IMR-90 (cell line): Measurements from ENCODE around the gene PREP. TPM values are rescaled to one million over a fixed set of nuclear protein-coding genes. Genes with fewer than 3 reads are reported as not detected.

ENCODE experiments used
- ATAC-seq: fragments of 200-7000 bp; cut with Tn5 transposase; 2 replicates; pipeline ENCODE4 v1.9.1; 2020; ENCODE audit warnings: low read depth, mild to moderate bottlenecking, moderate library complexity
- BruUV-seq: library from RNA; stranded (reverse); fragments of 400-500 nt; replicated peaks from 2 replicates; lab custom pipeline; 2021; lab: Mats Ljungman, UMichigan
- CTCF ChIA-PET: fragments of 300-600 bp; formaldehyde crosslinking; extraction: SDS; loops from one replicate; lab custom pipeline; 2021; ENCODE audit warnings: antibody characterized with exemption; lab: Yijun Ruan, JAX
- POLR2A ChIA-PET: fragments of 300-600 bp; sonication (Branson Sonifier 250); formaldehyde crosslinking; loops from one replicate; lab custom pipeline; 2022; ENCODE audit warnings: antibody characterized with exemption; ENCODE audit not compliant: unreplicated experiment; lab: Charles Lee
- DNase-seq: peaks from one replicate; pipeline ENCODE4 v3.0.0; 2013
- H2AFZ ChIP-seq: replicated peaks from 2 replicates; pipeline ENCODE3; 2013; ENCODE audit warnings: low read length, mild to moderate bottlenecking; ENCODE audit not compliant: poor library complexity
- H2AK5ac ChIP-seq: 2 replicates; pipeline ENCODE4 v1.6.1; 2013; ENCODE audit warnings: low read depth, low read length, inconsistent platforms
- H2AK9ac ChIP-seq: replicated peaks from 2 replicates; pipeline ENCODE3; 2013; ENCODE audit warnings: mild to moderate bottlenecking, low read depth, low read length, moderate library complexity; ENCODE audit not compliant: poor library complexity
- H2BK120ac ChIP-seq: 2 replicates; pipeline ENCODE4 v1.6.1; 2013; ENCODE audit warnings: low read depth, low read length, inconsistent platforms
- H2BK15ac ChIP-seq: 3 replicates; pipeline ENCODE4 v1.6.1; 2013; ENCODE audit warnings: low read depth, low read length, inconsistent platforms
- H2BK20ac ChIP-seq: 2 replicates; pipeline ENCODE4 v1.6.1; 2013; ENCODE audit warnings: low read depth, mild to moderate bottlenecking, inconsistent platforms, low read length, moderate library complexity
- H2BK5ac ChIP-seq: 2 replicates; pipeline ENCODE4 v1.6.1; 2013; ENCODE audit warnings: mild to moderate bottlenecking, low read depth, low read length, inconsistent platforms; ENCODE audit not compliant: poor library complexity, severe bottlenecking
- H3K14ac ChIP-seq: replicated peaks from 2 replicates; pipeline ENCODE4 v1.6.1; 2013; ENCODE audit warnings: low read depth, low read length, inconsistent platforms
- H3K18ac ChIP-seq: 2 replicates; pipeline ENCODE4 v1.6.1; 2013; ENCODE audit warnings: low read depth, low read length, control low read depth
- H3K23ac ChIP-seq: 2 replicates; pipeline ENCODE4 v1.6.1; 2013; ENCODE audit warnings: low read depth, low read length, inconsistent platforms
- H3K27ac ChIP-seq: 2 replicates; pipeline ENCODE4 v1.5.1; 2013; ENCODE audit warnings: mild to moderate bottlenecking, control low read depth, low read length; ENCODE audit not compliant: insufficient read depth
- H3K27me3 ChIP-seq: 2 replicates; pipeline ENCODE4 v1.6.1; 2013; ENCODE audit warnings: low read length; ENCODE audit not compliant: control insufficient read depth, insufficient read depth
- H3K36me3 ChIP-seq: 2 replicates; pipeline ENCODE4 v1.6.1; 2013; ENCODE audit warnings: low read length, mixed read lengths; ENCODE audit not compliant: control insufficient read depth, insufficient read depth
- H3K4ac ChIP-seq: 2 replicates; pipeline ENCODE4 v1.6.1; 2013; ENCODE audit warnings: low read depth, low read length, inconsistent platforms
- H3K4me1 ChIP-seq: 2 replicates; pipeline ENCODE4 v1.6.1; 2013; ENCODE audit warnings: low read length, mixed read lengths; ENCODE audit not compliant: control insufficient read depth, insufficient read depth
- H3K4me2 ChIP-seq: 2 replicates; pipeline ENCODE4 v1.6.1; 2013; ENCODE audit warnings: low read depth, mild to moderate bottlenecking, control low read depth, low read length, moderate library complexity
- H3K4me3 ChIP-seq: 2 replicates; pipeline ENCODE4 v1.5.1; 2013; ENCODE audit warnings: low read depth, mild to moderate bottlenecking, control low read depth, low read length, moderate library complexity; ENCODE audit not compliant: insufficient read depth
- H3K56ac ChIP-seq: 2 replicates; pipeline ENCODE4 v1.6.1; 2013; ENCODE audit warnings: low read length, inconsistent platforms; ENCODE audit not compliant: insufficient read depth; ENCODE audit errors: extremely low read depth
- H3K79me1 ChIP-seq, 2 experiments: 2 replicates each; pipeline ENCODE4 v1.6.1; 2013; ENCODE audit warnings: low read length in 2 of 2, inconsistent platforms in 1 of 2, low read depth in 1 of 2
- H3K9ac ChIP-seq: 2 replicates; pipeline ENCODE4 v1.6.1; 2013; ENCODE audit warnings: low read depth, low read length, control low read depth
- H3K9me1 ChIP-seq: 2 replicates; pipeline ENCODE4 v1.6.1; 2013; ENCODE audit warnings: low read length, inconsistent platforms; ENCODE audit not compliant: insufficient read depth
- H3K9me3 ChIP-seq: 2 replicates; pipeline ENCODE4 v1.6.1; 2013; ENCODE audit warnings: low read length; ENCODE audit not compliant: control insufficient read depth, insufficient read depth
- H4K20me1 ChIP-seq: 2 replicates; pipeline ENCODE4 v1.6.1; 2013; ENCODE audit warnings: low read length, inconsistent platforms; ENCODE audit not compliant: insufficient read depth
- H4K5ac ChIP-seq: 2 replicates; pipeline ENCODE4 v1.6.1; 2013; ENCODE audit warnings: mild to moderate bottlenecking, low read depth, low read length, control low read depth
- H4K8ac ChIP-seq, 2 experiments: 2 replicates each; pipeline ENCODE4 v1.6.1; 2013; ENCODE audit warnings: low read depth in 2 of 2, low read length in 2 of 2, control low read depth in 1 of 2, inconsistent platforms in 1 of 2
- H4K91ac ChIP-seq: 2 replicates; pipeline ENCODE4 v1.6.1; 2013; ENCODE audit warnings: low read depth, low read length, inconsistent platforms; ENCODE audit not compliant: insufficient read depth
- CEBPB ChIP-seq: IDR thresholded peaks from 2 replicates; pipeline ENCODE4 v1.6.1; 2012; ENCODE audit warnings: low read depth, low read length, improper control_type of control experiment
- RAD21 ChIP-seq: IDR thresholded peaks from 2 replicates; pipeline ENCODE4 v1.6.1; 2012; ENCODE audit warnings: low read length, improper control_type of control experiment
- WGBS, 2 experiments: methylation state at CpG; one replicate each; pipeline versions ENCODE4 v1.1.5 to v1.1.7; 2013; ENCODE audit warnings: missing lambda C conversion rate in 2 of 2; ENCODE audit not compliant: insufficient read length in 1 of 2; ENCODE audit errors: extremely low coverage in 2 of 2; 5-methylcytosine and 5-hydroxymethylcytosine counted together
- dilution Hi-C: fragments of 300-500 bp; cut with HindIII; formaldehyde crosslinking; loops from one replicate; pipeline ENCODE4 v1.14.3; 2018; ENCODE audit warnings: low sequenced_read_pairs; ENCODE audit not compliant: unreplicated experiment
- in situ Hi-C: fragments of 300-500 bp; cut with MboI; formaldehyde crosslinking; loops from 3 replicates; pipeline ENCODE4 v1.14.3; 2019; ENCODE audit warnings: low sequenced_read_pairs, inconsistent platforms, mixed read lengths
- intact Hi-C: fragments of 100-400 bp; cut with micrococcal nuclease; formaldehyde crosslinking; loops from 2 replicates; pipeline ENCODE4 v1.10.0; 2022
- polyA plus RNA-seq, 3 experiments: library from polyadenylated mRNA; depleted of rRNA; stranded (reverse); fragments of >200 nt; gene quantifications; 2 replicates each; pipeline ENCODE4 v1.2.3, GENCODE V29; 2012; ENCODE audit warnings: low replicate concordance in 1 of 3
- total RNA-seq: library from RNA; depleted of rRNA; stranded (reverse); fragments of >200 nt; gene quantifications from 2 replicates; pipeline ENCODE4 v1.2.3, GENCODE V29; 2012

Gene PREP
- total and polyA plus RNA-seq, 2 of the 4 experiments (the other 2 are of a cell fraction), result 21.0 to 25.7 TPM

DNA sequence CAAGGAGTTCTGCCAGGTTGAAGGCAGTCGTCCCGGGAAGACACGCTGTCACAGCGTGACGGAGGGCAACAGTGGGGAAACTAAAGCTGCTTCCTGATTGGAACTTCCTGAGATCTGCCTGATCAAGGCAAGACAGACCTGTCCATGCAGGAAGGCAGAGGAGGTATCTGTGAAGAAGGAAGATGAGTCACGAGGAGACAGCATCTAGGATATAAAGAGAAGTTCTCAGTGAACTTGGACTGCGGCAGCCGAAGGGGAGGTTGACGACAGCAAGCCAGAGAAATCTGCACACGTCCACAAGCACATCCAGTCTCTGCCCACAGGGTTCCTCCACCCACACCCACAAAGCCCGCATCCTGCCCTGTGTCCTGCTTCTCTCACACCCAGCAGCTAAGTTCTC is 38.6 kb downstream of the PREP start:
- Histone ChIP-seq H2AFZ (no peak overlapping the region), H4K5ac (no peak overlapping the region), H2BK120ac (no peak overlapping the region), H3K9ac (no peak overlapping the region), H3K4me2 (no peak overlapping the region), H3K9me3 (no peaks in the 10 kb centered on the region), H3K4me1 (peaks cover 6% of the 10 kb centered on the region), H4K91ac (no peak overlapping the region), H3K56ac (no peak overlapping the region), H2BK5ac (no peak overlapping the region), H3K9me1 (peaks cover 10% of the 10 kb centered on the region; the same call in 1 of the 2 replicates), H3K23ac (no peak overlapping the region), H2AK5ac (no peak overlapping the region), H4K20me1 (peaks cover 6% of the 10 kb centered on the region; the same call in 1 of the 2 replicates), H3K27me3 (no peaks in the 10 kb centered on the region), H3K36me3 (peaks cover 7% of the 10 kb centered on the region), H2BK20ac (no peak overlapping the region), H3K18ac (no peak overlapping the region), H2AK9ac (no peak overlapping the region), H4K8ac (no peak overlapping the region), H3K4ac (no peak overlapping the region), H3K14ac (no peak overlapping the region), H3K79me1 (peaks cover 2 to 21% of the 10 kb centered on the region in 2 experiments; a peak in 3 of 4 replicates), H3K4me3 (no peak overlapping the region), H2BK15ac (no peak overlapping the region), H3K27ac (no peak overlapping the region)
- ChIA-PET CTCF (interaction anchor here (0.6 to 1.7 kb wide), 2 partner anchors 189 to 276 kb away, joined by 3 to 19 read pairs; no protein-coding TSS in a partner anchor), POLR2A (no interaction called here)
- dilution Hi-C loops, result no loop called here
- TF ChIP-seq RAD21 (no peak), CEBPB (no peak)
- WGBS, 2 experiments, result 92% methylated on average over 5 of the region's 11 CpGs; no CpG with 5 or more reads in 1 of the 2 experiments
- DNase-seq (no peak), ATAC-seq (no peak)
- no TSS peak for BruUV-seq
- in situ Hi-C loops, result no loop called here
- intact Hi-C loops, result loop anchor here (5.0 kb wide), 1 partner anchor 187 kb away; no protein-coding TSS in a partner anchor
